A673 (cell line): ENCODE measurements around the gene UBASH3B. TPM values are rescaled to one million over a fixed set of nuclear protein-coding genes. Genes with fewer than 3 reads are reported as not detected.
A peak's percentile ranks its signal among the peaks of the same experiment; 100 is the strongest.

Experiments used
- BruUV-seq: library from RNA; stranded (reverse); fragments of 400-500 nt; replicated peaks from 2 replicates; lab custom pipeline; 2021; lab: Mats Ljungman, UMichigan
- CTCF ChIA-PET: fragments of 300-600 bp; sonication (Branson Sonifier 250); formaldehyde crosslinking; loops from one replicate; lab custom pipeline; 2022; ENCODE audit warnings: antibody characterized with exemption; lab: Charles Lee
- POLR2A ChIA-PET: fragments of 300-600 bp; sonication (Branson Sonifier 250); formaldehyde crosslinking; loops from one replicate; lab custom pipeline; 2022; ENCODE audit warnings: antibody characterized with exemption; ENCODE audit not compliant: low non-redundant PET; lab: Charles Lee
- DNase-seq: peaks from one replicate; pipeline ENCODE4 v3.0.0-alpha.2; 2015; ENCODE audit warnings: low spot score
- H3K27ac ChIP-seq: fragments of 200-600 bp; sonication (generic); 2 replicates; pipeline ENCODE4 v1.5.1; 2016; ENCODE audit warnings: mixed run types, low read depth, mild to moderate bottlenecking, mixed read lengths, antibody characterized with exemption, low read length; ENCODE audit not compliant: poor library complexity, severe bottlenecking
- H3K27me3 ChIP-seq: fragments of 200-600 bp; sonication (generic); replicated peaks from 2 replicates; pipeline ENCODE4 v1.6.1; 2017; ENCODE audit warnings: mixed run types, low read depth, mild to moderate bottlenecking, mixed read lengths, antibody characterized with exemption, low read length; ENCODE audit not compliant: insufficient read depth, poor library complexity
- H3K36me3 ChIP-seq: fragments of 200-600 bp; sonication (generic); 2 replicates; pipeline ENCODE4 v1.6.1; 2016; ENCODE audit warnings: mixed run types, mild to moderate bottlenecking, mixed read lengths, antibody characterized with exemption, low read length; ENCODE audit not compliant: insufficient read depth, poor library complexity, severe bottlenecking
- H3K4me1 ChIP-seq: fragments of 200-600 bp; sonication (generic); 2 replicates; pipeline ENCODE4 v1.6.1; 2017; ENCODE audit warnings: mixed run types, mild to moderate bottlenecking, mixed read lengths, antibody characterized with exemption, low read length; ENCODE audit not compliant: insufficient read depth, poor library complexity, severe bottlenecking
- H3K4me3 ChIP-seq: fragments of 200-600 bp; sonication (generic); 2 replicates; pipeline ENCODE4 v1.5.1; 2016; ENCODE audit warnings: low read depth, mixed run types, mild to moderate bottlenecking, mixed read lengths, low read length; ENCODE audit not compliant: poor library complexity, severe bottlenecking
- H3K9me3 ChIP-seq: fragments of 200-600 bp; sonication (generic); 2 replicates; pipeline ENCODE4 v1.6.1; 2016; ENCODE audit warnings: mixed run types, low read depth, mild to moderate bottlenecking, mixed read lengths, antibody characterized with exemption, low read length; ENCODE audit not compliant: poor library complexity, severe bottlenecking
- CTCF ChIP-seq: fragments of 300-800, 200-600 bp; sonication (generic); conservative IDR thresholded peaks from 2 replicates; pipeline ENCODE4 v1.5.1; 2017; ENCODE audit warnings: low read depth, mild to moderate bottlenecking, antibody characterized with exemption, low read length, moderate library complexity, mixed read lengths
- EZH2 ChIP-seq: fragments of 200-600 bp; sonication (generic); IDR thresholded peaks from 2 replicates; pipeline ENCODE4 v1.6.1; 2017; ENCODE audit warnings: borderline replicate concordance, low read depth, mild to moderate bottlenecking, mixed read lengths, antibody characterized with exemption, low read length; ENCODE audit not compliant: poor library complexity, severe bottlenecking
- intact Hi-C: fragments of 100-400 bp; cut with micrococcal nuclease; formaldehyde crosslinking; loops from one replicate; pipeline ENCODE4 v1.10.0; 2022; ENCODE audit not compliant: unreplicated experiment
- total RNA-seq: library from RNA; stranded (reverse); gene quantifications from 2 replicates; pipeline ENCODE4 v1.2.3, GENCODE V29; 2021

UBASH3B gene
- total RNA-seq, 1 experiment from 2014 or later: 15.3 TPM

GRCh38 chr11:122746611-122747244, 91.2 kb downstream of the UBASH3B start:
- no peak for TF ChIP-seq CTCF
- no peak for TF ChIP-seq EZH2
- no peak for DNase-seq
- Histone ChIP-seq H3K27me3 (no peaks in the 10 kb centered on the region), H3K4me1 (peaks cover 39% of the 10 kb centered on the region), H3K9me3 (no peaks in the 10 kb centered on the region), H3K36me3 (no peaks in the 10 kb centered on the region), H3K4me3 (no peak overlapping the region), H3K27ac (no peak overlapping the region)
- no TSS peak for BruUV-seq
- intact Hi-C loops: no loop called here
- ChIA-PET POLR2A (no interaction called here), CTCF (interaction anchor here (0.6 to 1.1 kb wide), 2 partner anchors 31 to 118 kb away, joined by 3 to 5 read pairs; no protein-coding TSS in a partner anchor)

GRCh38 chr11:122747351-122747781, 91.8 kb downstream of the UBASH3B start:
- no peaks in the 10 kb centered on the region for H3K27me3 ChIP-seq
- intact Hi-C loops: no loop called here
- no peaks in the 10 kb centered on the region for H3K9me3 ChIP-seq
- no peak for TF ChIP-seq EZH2
- no peaks in the 10 kb centered on the region for H3K36me3 ChIP-seq
- ChIA-PET POLR2A (no interaction called here), CTCF (interaction anchor here (0.6 to 1.1 kb wide), 2 partner anchors 31 to 118 kb away, joined by 3 to 5 read pairs; no protein-coding TSS in a partner anchor)
- peak; percentile 47 for DNase-seq
- no peak overlapping the region for H3K4me3 ChIP-seq
- H3K4me1 ChIP-seq: peaks cover 33% of the 10 kb centered on the region
- H3K27ac ChIP-seq: no peak overlapping the region
- BruUV-seq: no TSS peak

DNA sequence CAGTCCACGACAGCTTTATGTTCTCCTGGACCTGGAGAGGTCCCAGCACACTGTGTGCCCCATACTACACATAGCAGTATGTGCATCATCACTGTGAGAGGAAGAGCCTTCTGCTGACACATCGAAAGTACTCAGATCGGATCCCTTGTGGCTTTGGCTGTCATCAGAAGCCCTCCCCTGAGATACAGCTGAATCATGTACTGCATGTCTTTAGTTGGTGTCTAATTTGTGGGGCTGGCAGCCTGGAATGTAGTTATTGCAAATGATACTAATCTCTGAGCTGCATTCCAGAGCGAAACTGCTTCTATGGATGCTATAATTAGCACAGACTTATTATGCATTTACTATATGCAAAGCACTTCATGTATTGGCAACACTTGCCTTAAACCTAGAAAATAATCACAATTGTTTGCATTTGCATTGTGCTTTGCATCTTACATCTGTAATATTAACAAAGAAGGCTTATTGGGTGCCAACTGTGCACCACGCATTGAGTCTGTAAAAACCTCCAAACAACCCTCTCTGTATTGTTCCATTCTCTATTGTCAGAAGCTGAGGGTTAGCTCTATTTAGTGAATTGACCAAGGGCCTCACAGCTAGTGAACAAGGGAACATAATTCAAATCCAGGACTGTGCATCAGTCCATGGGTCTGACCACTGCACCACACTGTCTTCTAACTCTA, 93.6 kb downstream of the UBASH3B start:
- intact Hi-C loops: no loop called here
- Histone ChIP-seq H3K4me1 (peaks cover 27% of the 10 kb centered on the region), H3K9me3 (no peaks in the 10 kb centered on the region), H3K27me3 (no peaks in the 10 kb centered on the region), H3K27ac (peak overlapping the region; percentile 52), H3K4me3 (no peak overlapping the region), H3K36me3 (no peaks in the 10 kb centered on the region)
- TF ChIP-seq CTCF: no peak
- no peak for TF ChIP-seq EZH2
- peak; percentile 94 for DNase-seq
- BruUV-seq: no TSS peak
- POLR2A ChIA-PET: interaction anchor here (0.6 to 0.7 kb wide), 2 partner anchors 17 to 645 kb away, joined by 3 to 6 read pairs; no protein-coding TSS in a partner anchor
- CTCF ChIA-PET: no interaction called here
